NCI-H2196 (cell line): ENCODE measurements around the gene C2orf92.

ENCODE experiments used
- DNase-seq: peaks from one replicate; lab custom pipeline; 2025; ENCODE audit not compliant: unreplicated experiment; lab: John Stamatoyannopoulos, UW

Gene C2orf92

GRCh38 chr2:97712693-97713295 is 43.3 kb downstream of the C2orf92 start:
- DNase-seq: no peak

DNA sequence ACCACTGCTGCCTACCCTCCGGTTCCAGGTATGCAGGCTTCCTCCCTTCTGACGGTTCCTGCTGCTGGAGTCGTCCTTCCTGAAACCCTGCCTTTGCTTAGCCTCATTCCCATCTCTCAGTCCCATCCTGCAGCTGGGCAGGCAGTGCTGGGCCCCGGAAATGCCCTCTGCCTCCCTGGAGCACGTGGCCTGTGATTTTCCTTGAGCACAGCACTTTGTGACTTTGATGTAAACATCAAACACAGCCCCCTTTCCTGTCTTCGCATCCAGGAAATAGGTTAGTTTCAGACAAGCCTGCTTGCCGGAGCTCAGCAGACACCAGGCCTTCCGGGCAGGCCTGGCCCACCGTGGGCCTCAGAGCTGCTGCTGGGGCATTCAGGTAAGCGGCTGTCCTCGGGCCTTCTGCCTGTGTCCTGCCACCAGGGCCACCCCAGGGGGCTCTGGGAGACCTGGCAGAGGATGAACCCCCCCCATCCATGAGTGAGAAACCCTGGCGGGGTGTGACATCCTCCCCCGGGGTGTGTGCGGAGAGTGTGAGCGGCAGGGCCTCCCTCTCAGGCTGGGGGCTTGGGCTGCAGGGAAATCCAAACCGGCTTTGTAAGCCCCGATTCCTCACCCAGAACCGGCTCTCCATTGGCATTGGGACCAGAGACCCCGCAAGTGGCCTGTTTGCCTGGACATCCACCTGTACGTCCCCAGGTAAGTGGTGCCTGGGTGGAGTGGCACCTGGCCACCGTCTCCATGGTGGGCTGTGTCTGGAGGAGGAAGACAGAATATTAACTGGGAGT is 44.0 kb downstream of the C2orf92 start, which contains the start of gene ZAP70:
Gene ZAP70 (plus strand): TSS at position 281 of the 788 bp plus-strand sequence. CDS start 10,461 bp downstream, outside the sequence.
- no peak for DNase-seq

GRCh38 chr2:97714084-97714949 is 44.8 kb downstream of the C2orf92 start:
- DNase-seq: no peak

DNA sequence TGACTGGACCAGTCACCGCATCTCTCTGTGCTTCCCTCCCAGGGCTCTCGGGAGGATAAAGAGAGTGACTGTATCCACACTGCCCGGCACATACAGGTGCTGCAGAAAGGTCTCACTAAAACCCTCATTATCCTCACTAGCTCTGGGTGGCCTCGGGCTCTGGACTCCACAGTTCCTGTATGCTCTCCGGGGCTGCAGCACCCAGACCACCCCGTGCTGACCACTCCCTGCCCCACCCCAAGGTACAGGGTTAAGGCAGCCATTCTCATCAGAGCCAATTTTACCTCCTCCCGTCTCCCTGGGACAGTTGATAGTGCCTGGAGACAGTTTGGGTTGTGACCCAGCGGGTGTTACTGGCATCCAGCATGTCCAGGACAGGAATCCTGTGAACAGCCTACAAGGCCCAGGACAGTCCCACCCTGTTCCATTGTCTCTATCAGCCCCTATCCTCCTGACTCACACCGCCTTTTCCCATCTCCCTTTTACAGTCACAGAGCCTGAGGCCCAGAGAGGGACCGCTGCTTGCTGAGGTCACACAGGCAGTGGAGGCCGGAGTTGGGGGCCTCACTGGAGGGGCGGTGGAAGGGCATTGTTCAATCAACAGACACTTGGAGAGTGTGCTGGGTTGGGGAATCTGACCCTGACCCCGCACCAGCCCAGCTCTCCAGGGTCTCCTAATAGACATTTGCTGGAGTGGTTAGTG is 45.6 kb downstream of the C2orf92 start:
- no peak for DNase-seq

- DNase-seq: no peak
Measured at GRCh38 chr2:97715951-97716694, 46.6 kb downstream of the C2orf92 start.

DNA sequence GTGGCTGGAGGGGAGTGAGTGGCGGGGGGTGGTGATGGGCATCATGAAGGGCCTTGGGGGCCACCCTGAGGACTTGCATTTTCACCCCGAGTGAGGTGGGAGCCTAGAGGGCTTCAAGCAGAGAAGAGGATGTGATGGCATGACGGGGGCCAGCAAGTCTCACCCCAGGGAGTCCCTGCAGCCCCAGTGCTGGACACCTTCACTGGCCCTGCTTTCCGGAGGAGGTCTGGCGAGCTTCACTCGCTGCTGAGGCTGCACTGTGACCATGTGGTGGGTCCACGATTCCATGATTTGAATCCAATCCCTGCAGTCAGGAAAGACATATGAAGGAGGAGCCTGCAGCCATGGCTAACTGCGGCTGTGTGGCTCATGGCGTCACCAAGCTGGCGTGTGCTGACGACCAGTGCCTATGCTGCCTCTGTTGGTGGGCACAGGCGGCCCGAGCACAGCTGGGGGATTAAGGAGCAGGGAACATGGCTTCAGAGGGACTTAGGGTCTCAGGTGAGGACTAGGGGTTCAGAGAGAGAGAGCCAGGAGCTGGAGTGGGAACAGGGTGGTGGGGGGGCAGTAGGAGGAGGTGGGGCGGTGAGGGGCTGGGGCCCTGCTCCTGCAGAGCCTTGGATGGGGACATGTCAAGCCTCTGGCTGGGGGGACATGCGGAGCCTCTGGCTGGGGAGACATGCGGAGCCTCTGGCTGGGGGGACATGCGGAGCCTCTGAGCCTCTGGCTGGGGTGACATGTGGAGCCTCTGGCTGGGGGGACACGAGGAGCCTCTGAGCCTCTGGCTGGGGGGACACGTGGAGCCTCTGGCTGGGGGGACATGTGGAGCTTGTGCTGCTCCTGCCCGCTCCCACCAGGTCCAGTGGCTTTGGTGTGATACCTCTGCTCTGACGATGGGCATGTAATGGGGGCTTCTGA is 47.4 kb downstream of the C2orf92 start:
- no peak for DNase-seq

GRCh38 chr2:97717613-97717995 is 48.1 kb downstream of the C2orf92 start:
- DNase-seq: no peak

DNA sequence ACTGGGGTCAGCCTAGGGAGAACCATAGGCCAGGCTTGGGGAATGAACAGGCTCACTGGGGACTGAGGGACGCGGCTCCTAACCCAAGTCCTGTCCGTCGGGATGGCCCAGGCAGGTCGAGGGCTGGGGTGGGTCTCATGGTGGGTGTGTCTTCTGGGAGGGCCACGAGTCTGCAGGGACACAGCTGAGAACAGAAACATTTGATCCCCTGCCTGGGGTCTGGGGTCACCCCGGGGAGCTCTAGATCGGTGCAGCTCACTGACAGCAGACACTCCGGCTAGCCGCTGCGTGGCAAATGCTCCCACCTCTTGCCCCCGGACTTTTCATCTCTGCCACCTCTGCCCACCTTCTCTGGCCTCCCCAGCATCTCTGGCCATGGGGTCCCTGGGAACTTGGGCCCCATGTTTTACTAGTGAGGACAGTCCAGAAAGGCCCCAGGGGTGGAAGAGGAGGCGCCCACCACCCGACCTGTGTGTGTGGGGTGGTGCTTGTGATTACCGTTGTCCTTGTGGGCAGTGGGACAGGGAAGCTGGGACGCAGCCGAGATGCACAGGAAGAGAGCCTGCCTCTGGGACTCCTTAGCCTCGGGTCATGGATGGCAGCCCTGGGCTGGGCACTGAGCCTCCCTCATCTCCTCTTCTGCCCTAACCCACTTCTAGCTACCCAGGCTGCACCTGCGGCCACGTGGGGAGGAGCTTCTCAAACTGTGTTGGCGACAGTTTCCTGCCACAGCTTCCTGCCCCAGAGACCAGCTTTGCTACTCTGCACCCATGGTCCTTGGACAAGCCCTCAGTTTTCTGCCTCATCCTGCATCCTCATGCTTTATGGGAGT is 48.8 kb downstream of the C2orf92 start:
- DNase-seq: no peak

GRCh38 chr2:97718942-97719341 is 49.4 kb downstream of the C2orf92 start:
- no peak for DNase-seq

GRCh38 chr2:97719362-97720155 is 50.0 kb downstream of the C2orf92 start:
- DNase-seq: no peak

GRCh38 chr2:97720746-97721145 is 51.2 kb downstream of the C2orf92 start:
- DNase-seq: no peak

- DNase-seq: no peak
Measured at GRCh38 chr2:97722227-97722626, 52.7 kb downstream of the C2orf92 start.

GRCh38 chr2:97723156-97724072 is 53.9 kb downstream of the C2orf92 start:
- no peak for DNase-seq

DNA sequence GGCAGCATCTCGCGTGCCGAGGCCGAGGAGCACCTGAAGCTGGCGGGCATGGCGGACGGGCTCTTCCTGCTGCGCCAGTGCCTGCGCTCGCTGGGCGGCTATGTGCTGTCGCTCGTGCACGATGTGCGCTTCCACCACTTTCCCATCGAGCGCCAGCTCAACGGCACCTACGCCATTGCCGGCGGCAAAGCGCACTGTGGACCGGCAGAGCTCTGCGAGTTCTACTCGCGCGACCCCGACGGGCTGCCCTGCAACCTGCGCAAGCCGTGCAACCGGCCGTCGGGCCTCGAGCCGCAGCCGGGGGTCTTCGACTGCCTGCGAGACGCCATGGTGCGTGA is 54.5 kb downstream of the C2orf92 start:
- DNase-seq: no peak

DNA sequence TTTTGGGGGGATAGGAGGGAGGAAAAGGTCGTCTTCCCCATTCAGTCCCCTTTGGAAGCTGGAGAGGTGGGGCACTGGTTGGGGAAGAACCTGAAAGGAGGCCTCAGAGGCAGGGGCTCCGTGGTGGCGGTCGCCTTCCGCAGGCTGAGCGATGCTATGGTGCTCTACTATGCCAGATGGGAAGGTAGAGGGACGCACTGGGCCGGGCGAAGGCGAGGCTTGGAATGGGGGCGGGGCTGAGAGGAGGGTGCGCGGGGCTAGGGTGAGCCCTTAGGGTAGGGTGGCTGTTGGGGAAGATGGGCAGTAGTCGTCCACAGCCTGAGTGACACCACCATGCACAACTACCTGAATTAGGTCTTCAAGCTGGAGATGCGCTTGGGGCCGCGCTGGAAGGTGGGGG is 55.0 kb downstream of the C2orf92 start:
- no peak for DNase-seq

DNA sequence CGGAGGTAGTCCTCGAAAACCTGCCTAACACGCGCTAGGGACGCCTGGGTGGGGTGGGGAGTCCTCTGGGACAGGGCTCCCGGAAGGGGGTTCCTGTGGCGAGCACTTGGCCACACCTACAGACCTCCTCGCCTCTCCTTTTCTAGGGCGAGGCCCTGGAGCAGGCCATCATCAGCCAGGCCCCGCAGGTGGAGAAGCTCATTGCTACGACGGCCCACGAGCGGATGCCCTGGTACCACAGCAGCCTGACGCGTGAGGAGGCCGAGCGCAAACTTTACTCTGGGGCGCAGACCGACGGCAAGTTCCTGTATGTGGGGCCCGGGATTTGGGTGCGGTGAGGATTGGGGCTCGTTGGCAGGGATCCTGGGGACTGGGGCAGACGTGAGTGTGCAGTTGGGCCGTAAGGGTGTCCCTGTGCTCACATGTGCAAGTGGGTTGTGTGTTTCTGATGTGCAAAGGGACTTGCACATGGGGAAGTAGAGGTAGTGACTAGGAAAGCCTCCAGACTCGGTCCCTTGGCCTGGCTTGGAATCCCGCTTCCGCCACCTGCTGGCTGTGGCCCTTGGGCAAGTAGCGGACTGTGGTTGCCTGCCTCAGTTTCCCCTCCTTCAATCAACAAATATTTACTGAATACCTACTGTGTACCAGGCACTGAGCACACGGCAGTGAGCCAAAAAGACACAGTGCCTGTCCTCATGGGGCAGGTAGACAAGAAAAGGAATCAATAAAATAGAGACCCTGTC is 55.6 kb downstream of the C2orf92 start:
- no peak for DNase-seq
